HG02763 (cell line): ENCODE measurements around the gene PKHD1.

Experiments
- ATAC-seq: cut with Tn5 transposase; IDR thresholded peaks from one replicate; pipeline ENCODE4 v1.9.1; 2021; ENCODE audit warnings: mild to moderate bottlenecking, moderate library complexity; ENCODE audit not compliant: unreplicated experiment

Gene PKHD1

GRCh38 chr6:51818520-51819022 is 268.8 kb downstream of the PKHD1 start:
- no peak for ATAC-seq

GRCh38 chr6:51817832-51818231 is 269.6 kb downstream of the PKHD1 start:
- no peak for ATAC-seq

GRCh38 chr6:51814418-51814817 is 273.0 kb downstream of the PKHD1 start:
- no peak for ATAC-seq

- no peak for ATAC-seq
Measured at GRCh38 chr6:51813904-51814303, 273.5 kb downstream of the PKHD1 start.

GRCh38 chr6:51812231-51812630 is 275.2 kb downstream of the PKHD1 start:
- no peak for ATAC-seq

GRCh38 chr6:51805517-51805916 is 281.9 kb downstream of the PKHD1 start:
- peak; percentile 97 for ATAC-seq

GRCh38 chr6:51800603-51801002 is 286.8 kb downstream of the PKHD1 start:
- no peak for ATAC-seq

- no peak for ATAC-seq
Measured at GRCh38 chr6:51793393-51793792, 294.0 kb downstream of the PKHD1 start.

- no peak for ATAC-seq
Measured at GRCh38 chr6:51792273-51793030, 295.0 kb downstream of the PKHD1 start.

GRCh38 chr6:51790946-51791345 is 296.5 kb downstream of the PKHD1 start:
- no peak for ATAC-seq

GRCh38 chr6:51788121-51788520 is 299.3 kb downstream of the PKHD1 start:
- no peak for ATAC-seq

GRCh38 chr6:51778666-51779065 is 308.7 kb downstream of the PKHD1 start:
- no peak for ATAC-seq

GRCh38 chr6:51777618-51778017 is 309.8 kb downstream of the PKHD1 start:
- no peak for ATAC-seq

- no peak for ATAC-seq
Measured at GRCh38 chr6:51775942-51776860, 311.2 kb downstream of the PKHD1 start.

- no peak for ATAC-seq
Measured at GRCh38 chr6:51768087-51768486, 319.3 kb downstream of the PKHD1 start.

GRCh38 chr6:51765230-51765629 is 322.2 kb downstream of the PKHD1 start:
- ATAC-seq, result no peak

GRCh38 chr6:51753635-51754034 is 333.8 kb downstream of the PKHD1 start:
- ATAC-seq, result no peak

GRCh38 chr6:51743999-51744398 is 343.4 kb downstream of the PKHD1 start:
- no peak for ATAC-seq

GRCh38 chr6:51740658-51741057 is 346.8 kb downstream of the PKHD1 start:
- no peak for ATAC-seq

- ATAC-seq, result no peak
Measured at GRCh38 chr6:51738614-51739013, 348.8 kb downstream of the PKHD1 start.

- ATAC-seq, result no peak
Measured at GRCh38 chr6:51737580-51738360, 349.6 kb downstream of the PKHD1 start.
